Calu3 (cell line): ENCODE results near the gene KRTAP1-1. TPM values are rescaled to one million over a fixed set of nuclear protein-coding genes. Genes with fewer than 3 reads are reported as not detected.
"Not testable (repeated sequence)": the region's sequence is repeated elsewhere in the genome, so short reads cannot be mapped to it uniquely, and the experiment has no call there.

Experiments used
- BruUV-seq: library from RNA; stranded (reverse); fragments of 400-500 nt; replicated peaks from 2 replicates; lab custom pipeline; 2021; lab: Mats Ljungman, UMichigan
- CTCF ChIA-PET: fragments of 300-600 bp; sonication (Branson Sonifier 250); formaldehyde crosslinking; loops from one replicate; lab custom pipeline; 2022; ENCODE audit warnings: antibody characterized with exemption; lab: Charles Lee
- DNase-seq: peaks from one replicate; pipeline ENCODE4 v3.0.0; 2022
- H3K27ac Mint-ChIP-seq: one replicate; pipeline ENCODE4 v1.8.0; 2022; ENCODE audit warnings: mixed read lengths; ENCODE audit not compliant: unreplicated experiment
- H3K27me3 Mint-ChIP-seq: one replicate; pipeline ENCODE4 v1.8.0; 2022; ENCODE audit warnings: mixed read lengths; ENCODE audit not compliant: unreplicated experiment
- H3K36me3 Mint-ChIP-seq: one replicate; pipeline ENCODE4 v1.8.0; 2022; ENCODE audit warnings: mild to moderate bottlenecking, moderate library complexity, mixed read lengths; ENCODE audit not compliant: insufficient read depth, unreplicated experiment
- H3K4me1 Mint-ChIP-seq: one replicate; pipeline ENCODE4 v1.8.0; 2022; ENCODE audit warnings: mild to moderate bottlenecking, low read depth, mixed read lengths; ENCODE audit not compliant: unreplicated experiment
- H3K4me3 Mint-ChIP-seq: one replicate; pipeline ENCODE4 v1.8.0; 2022; ENCODE audit warnings: mild to moderate bottlenecking, low read depth, moderate library complexity, mixed read lengths; ENCODE audit not compliant: unreplicated experiment
- H3K9me3 Mint-ChIP-seq: one replicate; pipeline ENCODE4 v1.8.0; 2022; ENCODE audit warnings: low read depth, mixed read lengths; ENCODE audit not compliant: unreplicated experiment
- intact Hi-C: fragments of 100-400 bp; cut with micrococcal nuclease; formaldehyde crosslinking; loops from one replicate; pipeline ENCODE4 v1.10.0; 2022; ENCODE audit not compliant: unreplicated experiment
- total RNA-seq: library from RNA; stranded (reverse); gene quantifications from 2 replicates; pipeline ENCODE4 v1.2.3, GENCODE V29; 2022
- TF ChIP-seq, protein P1 (sequence below): fragments of 200-600 bp; IDR thresholded peaks from one replicate; pipeline ENCODE4 v1.8.0; 2022; ENCODE audit warnings: antibody characterized with exemption; ENCODE audit not compliant: unreplicated experiment

Gene KRTAP1-1
- total RNA-seq, 1 experiment from 2014 or later, result 10.2 TPM

DNA sequence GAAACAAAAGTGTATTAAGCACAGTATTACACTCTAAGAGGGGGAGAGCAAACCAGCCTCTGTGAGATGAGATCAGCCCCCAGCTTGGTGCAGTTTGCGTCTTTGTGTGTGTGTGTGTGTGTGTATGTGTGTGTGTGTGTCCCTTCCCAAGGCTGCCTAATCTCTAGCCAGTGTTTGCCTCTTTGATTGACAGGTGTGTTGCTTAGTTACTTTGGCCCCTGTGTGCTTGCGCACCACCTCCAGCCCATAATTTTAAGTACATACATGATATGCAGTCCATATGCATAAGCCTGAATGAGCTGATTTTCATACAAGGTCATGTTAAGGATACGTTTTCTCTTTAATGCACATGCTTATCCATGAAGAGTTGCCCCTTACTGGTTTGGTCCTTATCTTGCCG, 39.5 kb downstream of the KRTAP1-1 start:
- Mint-ChIP-seq H3K4me3 (no peak overlapping the region), H3K27ac (no peak overlapping the region), H3K4me1 (peaks cover 30% of the 10 kb centered on the region), H3K9me3 (no peaks in the 10 kb centered on the region), H3K27me3 (no peaks in the 10 kb centered on the region), H3K36me3 (no peaks in the 10 kb centered on the region)
- no TSS peak for BruUV-seq
- DNase-seq, result no peak
- CTCF ChIA-PET, result interaction anchor here (0.5 to 0.6 kb wide), 2 partner anchors 700 to 1164 kb away, joined by 3 to 4 read pairs; no protein-coding TSS in a partner anchor
- intact Hi-C loops, result loop anchor here (5.0 kb wide), 1 partner anchor 41 kb away; the partner anchor contains the start of gene KRTAP1-1
- TF ChIP-seq, protein P1, sequence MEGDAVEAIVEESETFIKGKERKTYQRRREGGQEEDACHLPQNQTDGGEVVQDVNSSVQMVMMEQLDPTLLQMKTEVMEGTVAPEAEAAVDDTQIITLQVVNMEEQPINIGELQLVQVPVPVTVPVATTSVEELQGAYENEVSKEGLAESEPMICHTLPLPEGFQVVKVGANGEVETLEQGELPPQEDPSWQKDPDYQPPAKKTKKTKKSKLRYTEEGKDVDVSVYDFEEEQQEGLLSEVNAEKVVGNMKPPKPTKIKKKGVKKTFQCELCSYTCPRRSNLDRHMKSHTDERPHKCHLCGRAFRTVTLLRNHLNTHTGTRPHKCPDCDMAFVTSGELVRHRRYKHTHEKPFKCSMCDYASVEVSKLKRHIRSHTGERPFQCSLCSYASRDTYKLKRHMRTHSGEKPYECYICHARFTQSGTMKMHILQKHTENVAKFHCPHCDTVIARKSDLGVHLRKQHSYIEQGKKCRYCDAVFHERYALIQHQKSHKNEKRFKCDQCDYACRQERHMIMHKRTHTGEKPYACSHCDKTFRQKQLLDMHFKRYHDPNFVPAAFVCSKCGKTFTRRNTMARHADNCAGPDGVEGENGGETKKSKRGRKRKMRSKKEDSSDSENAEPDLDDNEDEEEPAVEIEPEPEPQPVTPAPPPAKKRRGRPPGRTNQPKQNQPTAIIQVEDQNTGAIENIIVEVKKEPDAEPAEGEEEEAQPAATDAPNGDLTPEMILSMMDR, result no peak

DNA sequence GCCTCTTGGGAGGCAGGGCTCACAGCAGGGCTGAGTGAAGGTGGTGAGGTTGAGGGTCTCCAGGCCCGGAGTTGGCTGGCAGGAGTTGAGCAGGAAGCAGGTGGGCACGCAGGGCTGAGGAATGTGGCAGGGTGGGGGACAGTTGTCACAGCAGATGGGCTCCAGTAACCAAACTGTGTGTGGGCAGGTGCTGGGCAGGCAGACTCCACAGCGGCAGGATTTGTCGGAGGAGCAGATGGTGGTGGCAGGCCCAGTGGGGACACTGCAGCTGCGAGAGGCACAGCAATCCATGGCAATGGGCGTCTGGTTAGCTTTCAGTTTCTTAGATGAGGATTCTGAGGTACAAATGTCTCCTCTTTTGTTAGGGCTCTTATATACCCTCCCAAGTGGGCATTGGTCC, 41.7 kb downstream of the KRTAP1-1 start, which contains the start of gene KRTAP3-2:
Gene KRTAP3-2, minus strand, starts transcription at position 344 of the 400 bp plus-strand sequence. Its CDS starts 53 bp downstream, at position 291.
- H3K27ac Mint-ChIP-seq, intact Hi-C loops, H3K9me3 Mint-ChIP-seq, H3K27me3 Mint-ChIP-seq, H3K36me3 Mint-ChIP-seq, BruUV-seq, DNase-seq, H3K4me3 Mint-ChIP-seq: not testable (repeated sequence)
- peaks cover 30% of the 10 kb centered on the region for H3K4me1 Mint-ChIP-seq
- CTCF ChIA-PET, result interaction anchor here (1.1 kb wide), 1 partner anchor 181 kb away, joined by 3 read pairs; no protein-coding TSS in a partner anchor

DNA sequence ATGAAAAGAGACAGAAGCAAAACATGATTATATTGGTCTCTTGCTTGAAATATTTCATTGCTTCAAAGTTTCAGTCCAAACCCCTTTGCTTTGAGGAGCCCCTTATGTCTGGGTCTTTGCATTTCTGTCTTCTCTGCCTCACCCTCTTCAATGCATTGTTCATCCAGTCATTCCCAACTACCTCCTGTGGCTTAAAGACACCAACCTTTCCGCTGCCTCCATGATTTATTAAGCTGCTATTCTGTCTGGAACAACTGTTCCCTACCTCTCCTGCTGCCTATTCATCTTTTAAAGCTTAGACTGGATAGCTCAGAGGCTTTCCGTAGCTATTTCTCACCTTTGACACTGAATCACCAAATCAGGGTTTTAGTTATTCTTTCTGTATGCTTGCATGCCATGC, 43.9 kb downstream of the KRTAP1-1 start:
- TF ChIP-seq, protein P1, result no peak
- DNase-seq, result no peak
- no TSS peak for BruUV-seq
- Mint-ChIP-seq H3K27me3 (no peaks in the 10 kb centered on the region), H3K27ac (no peak overlapping the region), H3K4me3 (no peak overlapping the region), H3K9me3 (peaks cover 2% of the 10 kb centered on the region), H3K4me1 (peaks cover 16% of the 10 kb centered on the region), H3K36me3 (no peaks in the 10 kb centered on the region)
- intact Hi-C loops, result no loop called here
- CTCF ChIA-PET, result interaction anchor here (1.1 to 2.2 kb wide), 3 partner anchors 12 to 29 kb away, joined by 3 to 5 read pairs (median 4); partner anchors contain the start of gene KRTAP3-1

DNA sequence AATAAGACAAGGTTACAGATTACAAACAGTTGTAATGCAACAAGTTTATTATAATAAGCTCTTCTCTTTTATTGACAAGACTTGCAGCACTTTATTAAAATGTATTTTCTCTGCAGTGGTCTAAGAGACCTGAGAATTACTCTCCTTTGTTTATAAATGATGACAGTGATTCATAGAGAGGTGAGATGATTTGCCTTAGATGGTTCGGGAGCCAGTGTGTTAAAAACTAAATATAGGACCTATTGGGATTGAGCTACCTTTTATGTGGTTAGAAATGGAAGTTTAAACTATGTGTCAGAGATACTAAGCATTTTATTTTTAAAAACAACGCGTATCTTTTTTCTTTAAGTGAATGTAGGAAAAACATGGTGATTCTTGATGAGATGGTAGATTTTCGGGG, 44.4 kb downstream of the KRTAP1-1 start:
- no peak overlapping the region for H3K27ac Mint-ChIP-seq
- no peak for DNase-seq
- H3K9me3 Mint-ChIP-seq, result peaks cover 2% of the 10 kb centered on the region
- no peaks in the 10 kb centered on the region for H3K36me3 Mint-ChIP-seq
- no peak overlapping the region for H3K4me3 Mint-ChIP-seq
- CTCF ChIA-PET, result interaction anchor here (0.5 to 2.2 kb wide), 7 partner anchors 13 to 1769 kb away, joined by 3 to 5 read pairs (median 4); partner anchors contain the start of gene KRTAP3-1
- no TSS peak for BruUV-seq
- H3K4me1 Mint-ChIP-seq, result peaks cover 16% of the 10 kb centered on the region
- TF ChIP-seq, protein P1, result no peak
- H3K27me3 Mint-ChIP-seq, result no peaks in the 10 kb centered on the region
- intact Hi-C loops, result no loop called here

DNA sequence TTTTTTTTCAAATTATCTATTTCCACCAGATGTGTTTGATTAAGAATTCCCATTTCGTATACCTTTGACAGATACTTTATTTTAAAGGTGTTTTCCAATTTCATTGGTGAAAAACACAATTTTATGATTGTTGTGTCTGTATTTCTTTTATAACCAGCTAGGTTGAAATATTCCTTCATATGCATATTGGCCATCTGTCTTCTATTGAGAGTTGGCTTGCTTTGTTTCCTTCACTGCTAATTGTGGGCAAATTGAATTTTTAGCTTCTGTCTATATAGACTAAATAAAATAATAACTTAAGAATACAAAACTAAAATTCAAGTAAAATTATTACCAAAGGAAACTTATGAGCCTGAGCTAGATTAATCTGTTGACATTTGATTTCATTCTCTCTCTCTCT, 46.1 kb downstream of the KRTAP1-1 start:
- H3K4me3 Mint-ChIP-seq, result no peak overlapping the region
- no peaks in the 10 kb centered on the region for H3K36me3 Mint-ChIP-seq

More for the DNA sequence above, 46.1 kb downstream of the KRTAP1-1 start:
- DNase-seq, result no peak
- peaks cover 12% of the 10 kb centered on the region for H3K4me1 Mint-ChIP-seq
- no peak overlapping the region for H3K27ac Mint-ChIP-seq
- BruUV-seq, result no TSS peak
- CTCF ChIA-PET, result interaction anchor here (1.0 to 1.3 kb wide), 5 partner anchors 10 to 423 kb away, joined by 3 to 4 read pairs (median 3); partner anchors contain the start of gene KRT23
- peaks cover 5% of the 10 kb centered on the region for H3K9me3 Mint-ChIP-seq
- no peaks in the 10 kb centered on the region for H3K27me3 Mint-ChIP-seq
- TF ChIP-seq, protein P1, result no peak
- intact Hi-C loops, result no loop called here
